Measurements from ENCODE around the gene ZNF202.
"Not testable (repeated sequence)": the region's sequence is repeated elsewhere in the genome, so short reads cannot be mapped to it uniquely, and the experiment has no call there.

ZNF202 gene

DNA sequence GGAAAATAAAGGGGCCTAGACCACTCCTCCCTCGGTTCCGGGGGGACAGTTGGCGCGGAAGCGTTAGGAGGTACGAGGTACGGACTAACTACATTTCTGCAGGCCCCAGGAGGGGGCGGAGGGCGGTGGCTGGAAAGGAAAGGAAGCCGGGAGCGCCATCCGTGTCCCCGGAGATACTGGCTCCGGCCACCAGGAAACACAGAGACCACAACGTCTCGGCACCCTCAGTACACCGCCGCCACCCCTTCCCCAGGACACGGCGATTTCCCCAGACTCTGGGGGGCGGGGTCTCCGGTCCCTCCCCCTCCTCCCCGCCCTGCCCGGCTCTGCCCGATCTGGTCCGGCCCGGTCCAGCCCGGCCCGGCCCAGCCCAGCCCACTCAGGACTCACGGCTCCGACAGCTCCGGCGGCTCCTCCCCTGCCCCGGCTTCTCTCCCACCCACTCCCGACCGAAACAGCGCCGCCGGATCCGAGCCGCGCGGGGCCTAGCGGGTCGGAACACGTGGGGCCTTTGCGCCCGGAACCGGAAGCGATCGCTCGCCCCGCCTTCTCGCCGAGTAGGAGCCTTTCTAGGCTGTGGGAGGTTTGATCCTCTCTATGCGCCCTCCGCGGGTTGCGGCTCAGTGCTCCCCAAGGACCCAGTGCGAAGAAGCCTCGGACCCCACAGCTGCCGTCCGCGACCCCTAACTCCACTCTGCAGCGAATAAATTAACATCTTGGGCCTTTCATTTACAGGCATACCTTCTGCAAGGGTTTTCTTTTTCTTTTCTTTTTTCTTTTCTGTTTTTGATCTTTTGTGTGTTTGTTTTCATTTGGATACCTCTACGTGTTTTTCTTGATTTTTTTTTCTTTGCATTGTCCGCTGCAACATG lies at the start of gene ZNF202:
ZNF202 (minus strand) TSS at position 502 of the 872 bp plus-strand sequence. CDS start 10,772 bp downstream, outside the sequence.
- peak; percentile 96 for DNase-seq

- DNase-seq = no peak
These were observed 42.1 kb upstream of the ZNF202 start for GRCh38 chr11:123783536-123783935.

DNA sequence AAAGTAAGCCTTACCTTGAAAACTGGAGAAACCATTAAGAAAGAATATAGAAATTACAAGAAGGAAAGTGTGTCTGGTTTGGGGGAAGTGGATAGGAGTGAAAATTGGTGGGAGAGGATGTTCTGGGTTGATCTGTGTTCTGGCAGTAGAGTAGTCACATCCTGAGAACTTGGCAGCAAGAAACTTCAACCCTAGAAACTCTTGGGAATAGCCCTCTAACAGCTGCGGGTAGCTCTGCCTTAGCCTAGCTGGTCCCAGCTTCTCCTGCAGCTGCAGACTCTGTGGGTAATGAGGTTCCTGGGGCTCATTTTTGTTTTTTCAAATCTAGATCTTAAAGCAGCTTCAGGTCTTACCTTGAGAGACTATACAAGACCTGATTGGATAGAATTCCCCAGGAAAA lies 37.1 kb upstream of the ZNF202 start:
- DNase-seq = no peak

DNA sequence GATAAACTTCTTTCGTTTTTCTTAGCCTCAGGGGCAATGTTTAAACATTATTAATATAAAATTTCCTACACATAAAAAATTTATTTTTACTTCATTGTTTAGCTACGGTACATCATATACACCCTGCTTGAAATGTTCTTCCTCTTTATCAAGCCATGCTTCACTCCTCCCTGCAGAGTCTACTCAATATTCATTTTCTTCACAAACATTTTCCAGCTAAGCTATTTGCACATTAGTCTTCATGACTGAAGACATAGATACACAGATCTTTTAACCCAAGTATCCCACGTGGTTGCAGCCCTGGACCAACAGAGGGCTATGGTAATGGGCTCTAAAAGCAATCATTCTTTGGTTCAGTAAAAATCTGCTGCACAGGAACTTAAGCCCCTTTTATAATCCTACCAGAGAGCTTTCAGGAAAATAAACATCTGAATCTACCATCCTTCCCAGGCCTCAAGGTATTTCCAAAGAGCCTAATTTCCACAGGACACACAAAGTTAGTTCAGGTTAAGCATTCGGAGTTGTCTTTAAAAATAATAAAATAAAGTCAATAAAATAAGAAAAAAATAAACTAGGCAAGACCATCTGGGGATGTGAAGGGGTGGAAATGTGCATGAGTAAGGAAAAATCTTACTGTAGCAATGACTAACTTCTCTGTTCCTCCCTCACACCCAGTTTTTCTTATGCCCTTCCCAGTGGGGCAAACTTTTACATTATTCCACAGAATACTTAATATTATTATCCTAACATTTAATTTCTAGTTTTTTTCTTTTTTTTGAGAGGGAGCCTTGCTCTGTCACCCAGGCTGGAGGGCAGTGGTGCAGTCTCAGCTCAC lies 34.5 kb upstream of the ZNF202 start:
- no peak for DNase-seq

DNA sequence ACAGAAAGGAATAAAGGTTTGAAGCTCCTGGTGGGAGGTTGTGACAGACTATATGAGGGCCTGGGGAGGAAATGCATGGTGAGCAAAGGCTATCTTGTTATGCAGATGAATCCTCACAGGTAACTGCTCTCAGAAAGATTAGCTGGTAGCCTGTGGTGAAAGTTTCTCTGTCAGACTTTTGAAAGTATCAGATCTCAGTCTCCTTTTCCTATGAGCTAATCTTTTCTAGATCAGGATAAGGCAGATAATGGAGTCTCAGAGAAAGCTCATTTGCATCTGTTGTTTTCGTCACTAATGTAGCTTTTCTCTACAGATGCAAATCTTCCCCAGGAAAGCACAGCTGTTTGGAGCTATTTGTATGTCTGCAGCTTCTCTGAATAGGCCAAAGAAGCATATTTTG lies 33.8 kb upstream of the ZNF202 start:
- no peak for DNase-seq

- no peak for DNase-seq
These were observed 32.5 kb upstream of the ZNF202 start for GRCh38 chr11:123773959-123774358.

- no peak for DNase-seq
These were observed 31.6 kb upstream of the ZNF202 start for GRCh38 chr11:123773026-123773425.

- DNase-seq = no peak
These were observed 30.2 kb upstream of the ZNF202 start for GRCh38 chr11:123771664-123772063.

DNA sequence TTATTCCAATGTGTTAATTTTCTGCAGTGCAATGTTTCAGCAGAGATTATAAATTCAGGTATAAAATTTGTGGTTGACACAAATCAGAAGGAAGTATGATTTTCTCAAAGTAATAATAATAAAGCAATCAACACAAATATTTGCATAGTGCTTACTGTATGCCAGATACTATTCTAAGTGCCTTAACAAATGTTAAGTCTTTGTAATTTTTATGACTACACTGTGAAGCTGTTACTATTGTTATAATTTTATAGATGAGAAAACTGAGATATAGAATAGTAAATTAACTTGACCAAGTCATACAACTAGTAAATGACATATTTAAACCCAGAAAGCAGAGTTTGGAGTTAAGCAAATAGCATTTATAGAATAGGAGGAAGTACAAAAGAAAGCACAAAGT lies 29.3 kb upstream of the ZNF202 start:
- DNase-seq = no peak

DNA sequence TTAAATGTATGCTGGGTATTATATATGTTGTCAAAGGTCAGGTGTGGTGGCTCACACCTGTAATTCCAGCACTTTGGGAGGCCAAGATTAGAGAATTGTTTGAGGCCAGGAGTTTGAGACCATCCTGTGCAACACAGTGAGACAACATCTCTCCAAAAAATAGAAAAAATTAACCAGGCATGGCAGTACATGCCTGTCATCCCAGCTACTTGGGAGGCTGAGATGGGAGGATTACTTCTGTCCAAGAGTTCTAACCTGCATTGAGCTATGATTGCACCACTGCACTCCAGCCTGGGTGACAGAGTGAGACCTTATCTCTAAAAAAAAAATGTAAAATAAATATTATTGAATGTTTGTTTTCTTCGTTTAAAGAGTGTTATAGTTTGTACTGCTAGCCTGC lies 24.1 kb upstream of the ZNF202 start:
- DNase-seq = no peak

DNA sequence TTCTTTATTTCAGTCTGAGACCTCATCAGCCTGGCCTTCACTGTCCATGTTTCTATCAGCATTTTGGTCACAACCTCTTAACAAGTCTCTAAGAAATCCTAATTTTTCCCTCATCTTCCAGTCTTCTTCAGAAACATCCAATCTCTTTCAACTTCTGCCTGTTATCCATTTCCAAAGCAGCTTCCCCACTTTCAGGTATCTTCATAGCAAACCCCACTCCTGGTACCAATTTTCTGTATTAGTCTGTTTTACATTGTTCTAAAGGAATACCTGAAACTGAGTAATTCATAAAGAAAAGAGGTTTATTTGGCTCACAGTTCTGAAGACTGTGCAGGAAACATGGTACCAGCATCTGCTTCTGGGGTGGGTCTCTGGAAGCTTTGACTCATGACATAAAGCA lies 21.0 kb upstream of the ZNF202 start:
- DNase-seq = no peak

DNA sequence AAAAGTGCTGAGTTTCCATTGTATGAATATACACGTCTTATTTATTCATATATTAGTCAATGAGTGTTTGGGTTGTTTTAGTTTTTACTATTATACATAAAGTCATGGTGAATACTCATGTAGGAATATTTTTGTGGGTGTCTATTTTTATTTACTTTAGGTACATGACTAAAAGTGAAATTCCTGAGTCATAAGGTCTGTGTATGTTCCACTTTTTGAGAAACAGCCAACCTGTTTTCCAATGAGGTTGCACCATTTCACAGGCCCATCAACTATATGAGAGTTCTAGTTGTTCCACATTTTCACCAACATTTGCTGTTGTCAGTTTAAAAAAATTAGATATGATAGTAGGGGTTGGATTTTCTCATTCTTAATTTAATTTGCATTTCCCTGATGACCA lies 19.4 kb upstream of the ZNF202 start:
- no peak for DNase-seq

DNA sequence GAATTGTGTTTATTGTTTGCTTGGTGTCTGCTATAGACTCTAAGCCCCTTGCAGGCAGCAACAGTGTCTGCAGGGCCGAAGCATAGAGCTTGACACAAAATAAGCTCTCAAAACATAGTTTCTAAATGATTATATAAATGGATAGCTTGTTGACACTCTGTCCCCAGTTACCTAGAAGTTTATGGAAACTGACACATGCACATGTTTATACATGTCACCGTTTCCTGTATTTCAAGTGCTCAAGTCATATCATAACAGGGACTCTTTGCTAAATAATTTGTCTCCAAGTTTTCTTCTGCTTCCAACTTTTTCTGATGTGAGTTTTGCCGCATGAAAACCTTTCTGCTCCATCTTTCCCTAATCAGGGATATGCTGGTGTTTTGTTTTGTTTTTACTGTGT lies 16.5 kb upstream of the ZNF202 start:
- no peak for DNase-seq

- DNase-seq = no peak
These were observed 14.4 kb upstream of the ZNF202 start for GRCh38 chr11:123755813-123756212.

GRCh38 chr11:123755344-123755743 lies 13.9 kb upstream of the ZNF202 start:
- no peak for DNase-seq

GRCh38 chr11:123754101-123754568 lies 12.7 kb upstream of the ZNF202 start, which contains the start of gene OR6X1:
Gene OR6X1, minus strand, starts transcription at chr11:123754518. Its CDS starts 0 bp downstream, at chr11:123754518.
- no peak for DNase-seq

DNA sequence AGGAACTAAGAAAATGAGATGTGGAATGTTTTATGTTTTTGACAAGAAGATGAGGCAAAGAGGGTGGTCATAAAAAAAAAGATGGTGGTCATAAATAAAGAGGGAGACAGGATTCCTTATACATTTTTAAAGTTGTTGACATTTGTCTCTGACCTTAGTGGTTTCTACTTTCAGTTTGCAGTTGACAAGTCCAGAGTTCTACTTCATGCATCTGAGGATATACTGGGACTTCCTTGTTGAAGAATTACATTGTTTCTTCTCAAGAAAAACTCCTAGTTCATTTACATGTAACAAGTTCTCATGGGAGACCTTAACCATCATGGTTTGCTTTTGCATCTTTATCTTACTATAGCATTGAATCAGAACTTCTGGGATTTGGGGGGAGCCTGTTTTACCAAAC lies 11.7 kb upstream of the ZNF202 start:
- no peak for DNase-seq

DNA sequence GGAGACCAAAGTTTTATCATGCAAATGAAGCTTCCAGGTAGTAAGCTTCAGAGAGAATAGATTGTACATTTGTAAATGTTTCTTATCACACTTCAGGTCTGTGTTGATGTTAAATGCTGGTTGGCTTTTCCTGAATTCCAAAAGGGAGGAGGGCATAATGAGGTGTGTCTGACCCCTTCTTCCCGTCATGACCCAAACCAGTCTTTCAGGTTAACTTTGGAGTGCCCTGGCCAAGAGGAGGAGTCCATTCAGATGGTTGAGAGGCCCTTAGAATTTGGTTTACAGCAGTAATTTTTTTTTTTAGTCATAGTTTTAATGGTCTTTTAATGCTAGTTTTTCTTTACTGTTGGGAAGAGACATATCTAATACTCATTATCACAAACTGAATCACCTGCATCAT lies 10.3 kb upstream of the ZNF202 start:
- no peak for DNase-seq

DNA sequence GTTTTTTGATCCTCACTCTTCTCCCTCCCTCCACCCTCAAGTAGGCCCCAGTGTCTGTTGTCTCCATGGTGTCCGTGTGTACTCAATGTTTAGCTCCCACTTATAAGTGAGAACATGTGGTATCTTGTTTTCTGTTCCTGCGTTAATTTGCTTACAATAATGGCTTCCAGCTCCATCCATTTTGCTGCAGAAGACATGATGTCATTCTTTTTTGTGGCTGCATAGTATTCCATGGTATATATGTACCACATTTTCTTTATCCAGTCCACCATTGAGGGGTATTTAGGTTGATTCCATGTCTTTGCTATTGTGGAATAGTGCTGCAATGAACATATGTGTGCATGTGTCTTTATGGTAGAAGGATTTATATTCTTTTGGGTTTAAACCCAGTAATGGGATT lies 6.9 kb upstream of the ZNF202 start:
- not testable (repeated sequence) for DNase-seq

- no peak for DNase-seq
These were observed 4.4 kb upstream of the ZNF202 start for GRCh38 chr11:123745764-123746451.

- no peak for DNase-seq
These were observed 1.3 kb upstream of the ZNF202 start for GRCh38 chr11:123742724-123743120.

- no peak for DNase-seq
These were observed 717 bp upstream of the ZNF202 start for GRCh38 chr11:123742031-123742723.

- DNase-seq = no peak
These were observed 687 bp downstream of the ZNF202 start for GRCh38 chr11:123740787-123741158.
